Smooth muscle cell (in vitro differentiated cells): Measurements from ENCODE around the gene OMA1. TPM values are rescaled to one million over a fixed set of nuclear protein-coding genes. Genes with fewer than 3 reads are reported as not detected.

Experiments used
- DNase-seq: peaks from one replicate; lab custom pipeline; 2025; ENCODE audit not compliant: unreplicated experiment; lab: John Stamatoyannopoulos, UW
- H2AFZ ChIP-seq: fragments of 200-600 bp; sonication (generic); 2 replicates; pipeline ENCODE4 v1.6.0; 2016; ENCODE audit warnings: antibody characterized with exemption, low read depth, mild to moderate bottlenecking
- H3F3A ChIP-seq: fragments of 200-600 bp; sonication (generic); 2 replicates; pipeline ENCODE4 v1.6.0; 2017; ENCODE audit warnings: antibody characterized with exemption, low read depth
- H3K27ac ChIP-seq: fragments of 200-600 bp; sonication (generic); 2 replicates; pipeline ENCODE4 v1.5.1; 2016; ENCODE audit warnings: low read depth, mild to moderate bottlenecking
- H3K27me3 ChIP-seq: fragments of 200-600 bp; sonication (generic); 2 replicates; pipeline ENCODE4 v1.6.1; 2016; ENCODE audit warnings: low read depth, mild to moderate bottlenecking
- H3K36me3 ChIP-seq: fragments of 200-600 bp; sonication (generic); 2 replicates; pipeline ENCODE4 v1.5.1; 2016; ENCODE audit warnings: low read depth
- H3K4me1 ChIP-seq: fragments of 200-600 bp; sonication (generic); 2 replicates; pipeline ENCODE4 v1.5.1; 2016; ENCODE audit warnings: low read depth
- H3K4me2 ChIP-seq: fragments of 200-600 bp; sonication (generic); 2 replicates; pipeline ENCODE4 v1.6.0; 2016; ENCODE audit warnings: mild to moderate bottlenecking
- H3K4me3 ChIP-seq: fragments of 200-600 bp; sonication (generic); 2 replicates; pipeline ENCODE4 v1.5.1; 2016; ENCODE audit warnings: mild to moderate bottlenecking
- H3K79me2 ChIP-seq: fragments of 200-600 bp; sonication (generic); 2 replicates; pipeline ENCODE4 v1.6.0; 2016; ENCODE audit warnings: low read depth, mild to moderate bottlenecking
- H3K9ac ChIP-seq: fragments of 200-600 bp; sonication (generic); 2 replicates; pipeline ENCODE4 v1.6.0; 2016; ENCODE audit warnings: low read depth
- H3K9me3 ChIP-seq: fragments of 200-600 bp; sonication (generic); replicated peaks from 2 replicates; pipeline ENCODE4 v1.5.1; 2016; ENCODE audit warnings: low read depth
- H4K20me1 ChIP-seq: fragments of 200-600 bp; sonication (generic); 2 replicates; pipeline ENCODE4 v1.6.0; 2016; ENCODE audit warnings: low read depth
- WGBS: methylation state at CpG from one replicate; pipeline ENCODE4 v1.1.7; 2016; ENCODE audit warnings: low lambda C conversion rate; 5-methylcytosine and 5-hydroxymethylcytosine counted together
- polyA plus RNA-seq: library from polyadenylated mRNA; unstranded; fragments of >200 nt; fragmentation: Nextera tagmentation; extraction: Ambion mirVana; gene quantifications from 2 replicates; pipeline ENCODE4 v1.2.1, GENCODE V29; 2016
- total RNA-seq: library from RNA; depleted of rRNA; stranded (reverse); fragments of >200 nt; gene quantifications from 2 replicates; pipeline ENCODE4 v1.2.3, GENCODE V29; 2014
- TF ChIP-seq, protein P1 (sequence below): fragments of 200-600 bp; sonication (generic); IDR thresholded peaks from 2 replicates; pipeline ENCODE4 v1.5.1; 2017; ENCODE audit warnings: borderline replicate concordance, mild to moderate bottlenecking, antibody characterized with exemption; ENCODE audit not compliant: insufficient read depth, poor library complexity, severe bottlenecking

OMA1 gene
- total and polyA plus RNA-seq, 2 experiments from 2014 or later: 4.4 to 12.5 TPM

GRCh38 chr1:58591806-58592205 is 45.3 kb upstream of the OMA1 start:
- TF ChIP-seq, protein P1, sequence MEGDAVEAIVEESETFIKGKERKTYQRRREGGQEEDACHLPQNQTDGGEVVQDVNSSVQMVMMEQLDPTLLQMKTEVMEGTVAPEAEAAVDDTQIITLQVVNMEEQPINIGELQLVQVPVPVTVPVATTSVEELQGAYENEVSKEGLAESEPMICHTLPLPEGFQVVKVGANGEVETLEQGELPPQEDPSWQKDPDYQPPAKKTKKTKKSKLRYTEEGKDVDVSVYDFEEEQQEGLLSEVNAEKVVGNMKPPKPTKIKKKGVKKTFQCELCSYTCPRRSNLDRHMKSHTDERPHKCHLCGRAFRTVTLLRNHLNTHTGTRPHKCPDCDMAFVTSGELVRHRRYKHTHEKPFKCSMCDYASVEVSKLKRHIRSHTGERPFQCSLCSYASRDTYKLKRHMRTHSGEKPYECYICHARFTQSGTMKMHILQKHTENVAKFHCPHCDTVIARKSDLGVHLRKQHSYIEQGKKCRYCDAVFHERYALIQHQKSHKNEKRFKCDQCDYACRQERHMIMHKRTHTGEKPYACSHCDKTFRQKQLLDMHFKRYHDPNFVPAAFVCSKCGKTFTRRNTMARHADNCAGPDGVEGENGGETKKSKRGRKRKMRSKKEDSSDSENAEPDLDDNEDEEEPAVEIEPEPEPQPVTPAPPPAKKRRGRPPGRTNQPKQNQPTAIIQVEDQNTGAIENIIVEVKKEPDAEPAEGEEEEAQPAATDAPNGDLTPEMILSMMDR: no peak
- Histone ChIP-seq H3K4me1 (no peaks in the 10 kb centered on the region), H3K27ac (no peak overlapping the region), H3K4me3 (no peak overlapping the region), H4K20me1 (no peaks in the 10 kb centered on the region), H3K27me3 (no peaks in the 10 kb centered on the region), H3K9ac (no peak overlapping the region), H3F3A (no peaks in the 10 kb centered on the region), H3K79me2 (no peaks in the 10 kb centered on the region), H3K4me2 (no peak overlapping the region), H3K36me3 (no peaks in the 10 kb centered on the region), H3K9me3 (no peaks in the 10 kb centered on the region), H2AFZ (no peak overlapping the region)
- DNase-seq: no peak
- 100% methylated on average over 1 of the region's 1 CpG for WGBS

GRCh38 chr1:58590019-58590418 is 43.5 kb upstream of the OMA1 start:
- DNase-seq: no peak
- Histone ChIP-seq H3F3A (no peaks in the 10 kb centered on the region), H3K4me1 (no peaks in the 10 kb centered on the region), H3K4me3 (no peak overlapping the region), H3K27ac (no peak overlapping the region), H4K20me1 (no peaks in the 10 kb centered on the region), H3K9me3 (no peaks in the 10 kb centered on the region), H3K79me2 (no peaks in the 10 kb centered on the region), H3K4me2 (no peak overlapping the region), H2AFZ (no peak overlapping the region), H3K27me3 (no peaks in the 10 kb centered on the region), H3K9ac (no peak overlapping the region), H3K36me3 (no peaks in the 10 kb centered on the region)
- TF ChIP-seq, protein P1: no peak

DNA sequence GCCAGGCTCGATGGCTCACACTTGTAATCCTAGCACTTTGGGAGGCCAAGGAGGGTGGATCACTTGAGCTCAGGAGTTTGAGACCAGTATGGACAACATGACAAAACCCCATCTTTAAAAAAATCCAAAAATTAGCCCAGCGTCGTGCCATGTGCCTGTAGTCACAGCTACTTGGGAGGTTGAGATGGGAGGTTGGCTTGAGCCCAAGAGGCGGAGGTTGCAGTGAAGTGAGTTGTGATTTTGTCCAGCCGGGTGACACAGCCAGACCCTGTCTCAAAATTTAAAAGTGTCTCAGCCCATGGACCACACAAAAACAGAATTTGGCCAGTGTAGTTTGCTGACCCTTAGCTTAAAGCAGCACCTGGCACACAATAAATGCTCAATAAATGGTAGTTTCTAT is 41.9 kb upstream of the OMA1 start:
- H3F3A ChIP-seq: peaks cover 9% of the 10 kb centered on the region
- no peak overlapping the region for H2AFZ ChIP-seq
- H3K36me3 ChIP-seq: no peaks in the 10 kb centered on the region
- no peak overlapping the region for H3K9ac ChIP-seq
- no peaks in the 10 kb centered on the region for H3K79me2 ChIP-seq
- H3K4me2 ChIP-seq: no peak overlapping the region
- H3K27ac ChIP-seq: no peak overlapping the region
- no peak for DNase-seq
- TF ChIP-seq, protein P1: no peak
- no peaks in the 10 kb centered on the region for H4K20me1 ChIP-seq
- 90% methylated on average over 5 of the region's 5 CpGs for WGBS
- no peak overlapping the region for H3K4me3 ChIP-seq
- no peaks in the 10 kb centered on the region for H3K9me3 ChIP-seq
- no peaks in the 10 kb centered on the region for H3K4me1 ChIP-seq
- no peaks in the 10 kb centered on the region for H3K27me3 ChIP-seq

GRCh38 chr1:58587667-58588066 is 41.1 kb upstream of the OMA1 start:
- no peaks in the 10 kb centered on the region for H3K27me3 ChIP-seq
- H3K36me3 ChIP-seq: no peaks in the 10 kb centered on the region
- no peaks in the 10 kb centered on the region for H3K9me3 ChIP-seq
- H2AFZ ChIP-seq: no peak overlapping the region
- no peaks in the 10 kb centered on the region for H4K20me1 ChIP-seq
- no peak overlapping the region for H3K4me3 ChIP-seq
- no peak overlapping the region for H3K27ac ChIP-seq
- WGBS: 93% methylated on average over 2 of the region's 2 CpGs
- no peak overlapping the region for H3K9ac ChIP-seq
- TF ChIP-seq, protein P1: no peak
- H3K4me1 ChIP-seq: no peaks in the 10 kb centered on the region
- peaks cover 10% of the 10 kb centered on the region for H3F3A ChIP-seq
- no peak for DNase-seq
- no peaks in the 10 kb centered on the region for H3K79me2 ChIP-seq
- H3K4me2 ChIP-seq: no peak overlapping the region
